GM12891 (cell line): ENCODE data around the gene FSTL5.

Experiments
- POLR2A ChIP-seq: IDR thresholded peaks from 2 replicates; pipeline ENCODE4 v1.6.1; 2011; ENCODE audit warnings: low read depth, low read length, control low read depth
- POLR2AphosphoS5 ChIP-seq: IDR thresholded peaks from 2 replicates; pipeline ENCODE4 v1.6.1; 2011; ENCODE audit warnings: low read depth, low read length, control low read depth
- TAF1 ChIP-seq: IDR thresholded peaks from 2 replicates; pipeline ENCODE4 v1.6.1; 2011; ENCODE audit warnings: low read depth, low read length, control low read depth

- no peak for TF ChIP-seq TAF1
- no peak for TF ChIP-seq POLR2A
- TF ChIP-seq POLR2AphosphoS5 = no peak
Measured at GRCh38 chr4:162016991-162017390, 146.8 kb downstream of the FSTL5 start.
